ENCODE measurements around the gene NFASC. TPM values are rescaled to one million over a fixed set of nuclear protein-coding genes. Genes with fewer than 3 reads are reported as not detected.

NFASC gene
- total RNA-seq, 4 donors from 2014 or later: 6.3 to 15.1 (median 11.7) TPM

GRCh38 chr1:205044741-205045140, 174.1 kb downstream of the NFASC start:
- Histone ChIP-seq H3K36me3 (no peaks in the 10 kb centered on the region), H3K27me3 (peaks cover 4 to 99% (median 8%) of the 10 kb centered on the region in 4 donors), H3K4me1 (peaks cover 0 to 10% (median 0%) of the 10 kb centered on the region in 3 donors), H3K27ac (no peak overlapping the region), H3K4me3 (no peak overlapping the region), H3K9me3 (no peaks in the 10 kb centered on the region)
- WGBS, 2 donors: 46 to 50% methylated on average over 1 to 3 of the region's 5 CpGs
- TF ChIP-seq POLR2A (IDR thresholded peaks at IDR 0.05): no peak
- no peak for TF ChIP-seq CTCF (IDR thresholded peaks at IDR 0.05)
- intact Hi-C loops (cut with DNase I): no loop called here
- DNase-seq: no peak

GRCh38 chr1:205045146-205045545, 174.5 kb downstream of the NFASC start:
- Histone ChIP-seq H3K4me3 (no peak overlapping the region), H3K27ac (no peak overlapping the region), H3K27me3 (peaks cover 4 to 98% (median 8%) of the 10 kb centered on the region in 4 donors), H3K9me3 (no peaks in the 10 kb centered on the region), H3K4me1 (peaks cover 0 to 10% (median 0%) of the 10 kb centered on the region in 3 donors), H3K36me3 (no peaks in the 10 kb centered on the region)
- intact Hi-C loops (cut with DNase I): no loop called here
- no peak for TF ChIP-seq POLR2A (IDR thresholded peaks at IDR 0.05)
- TF ChIP-seq CTCF (IDR thresholded peaks at IDR 0.05): no peak
- 33 to 34% methylated on average over 11 of the region's 11 CpGs for WGBS, 2 donors
- no peak for DNase-seq

GRCh38 chr1:205046870-205047269, 176.2 kb downstream of the NFASC start:
- 45% methylated on average over 3 of the region's 4 CpGs; no CpG with 5 or more reads in 1 of the 2 donors for WGBS, 2 donors
- H3K27ac ChIP-seq: no peak overlapping the region
- intact Hi-C loops (cut with DNase I): no loop called here

GRCh38 chr1:205047764-205048231, 177.1 kb downstream of the NFASC start:
- no peak for DNase-seq
- Histone ChIP-seq H3K27me3 (peaks cover 4 to 91% (median 8%) of the 10 kb centered on the region in 4 donors), H3K4me3 (no peak overlapping the region), H3K36me3 (no peaks in the 10 kb centered on the region), H3K9me3 (no peaks in the 10 kb centered on the region), H3K4me1 (peaks cover 0 to 8% (median 0%) of the 10 kb centered on the region in 3 donors), H3K27ac (no peak overlapping the region)
- TF ChIP-seq CTCF (IDR thresholded peaks at IDR 0.05) (no peak), POLR2A (IDR thresholded peaks at IDR 0.05) (no peak)
- WGBS, 2 donors: 67 to 77% methylated on average over 4 to 5 of the region's 5 CpGs
- intact Hi-C loops (cut with DNase I): no loop called here

More at GRCh38 chr1:205046870-205047269, 176.2 kb downstream of the NFASC start:
- no peaks in the 10 kb centered on the region for H3K36me3 ChIP-seq
- TF ChIP-seq CTCF (IDR thresholded peaks at IDR 0.05) (no peak), POLR2A (IDR thresholded peaks at IDR 0.05) (no peak)
- H3K4me3 ChIP-seq: no peak overlapping the region
- no peaks in the 10 kb centered on the region for H3K9me3 ChIP-seq
- H3K4me1 ChIP-seq: peaks cover 0 to 10% (median 0%) of the 10 kb centered on the region in 3 donors
- H3K27me3 ChIP-seq: peaks cover 4 to 91% (median 8%) of the 10 kb centered on the region in 4 donors
- DNase-seq: no peak

GRCh38 chr1:205048382-205048781, 177.7 kb downstream of the NFASC start:
- TF ChIP-seq POLR2A (IDR thresholded peaks at IDR 0.05) (no peak), CTCF (IDR thresholded peaks at IDR 0.05) (no peak)
- H3K36me3 ChIP-seq: no peaks in the 10 kb centered on the region
- no peak for DNase-seq
- H3K27me3 ChIP-seq: peaks cover 3 to 91% (median 6%) of the 10 kb centered on the region in 4 donors
- no peaks in the 10 kb centered on the region for H3K9me3 ChIP-seq
- H3K4me3 ChIP-seq: no peak overlapping the region
- no peak overlapping the region for H3K27ac ChIP-seq
- H3K4me1 ChIP-seq: peaks cover 0 to 2% (median 0%) of the 10 kb centered on the region in 3 donors
- intact Hi-C loops (cut with DNase I): no loop called here
- WGBS, 2 donors: 81 to 100% methylated on average over 1 to 6 of the region's 9 CpGs
